HepG2 (cell line): Measurements from ENCODE around the gene PMM2. TPM values are rescaled to one million over a fixed set of nuclear protein-coding genes. Genes with fewer than 3 reads are reported as not detected.

ENCODE experiments used
- ATAC-seq: fragments of 200-7000 bp; cut with Tn5 transposase; 3 replicates; pipeline ENCODE4 v1.9.1; 2020; ENCODE audit warnings: mild to moderate bottlenecking, moderate library complexity
- BruUV-seq: library from RNA; stranded (reverse); fragments of 400-500 nt; replicated peaks from 2 replicates; lab custom pipeline; 2021; lab: Mats Ljungman, UMichigan
- CTCF ChIA-PET: fragments of 300-600 bp; formaldehyde crosslinking; extraction: SDS; loops from one replicate; lab custom pipeline; 2021; ENCODE audit warnings: low total read pairs, inconsistent platforms, low intra/inter-chr PET ratio; lab: Yijun Ruan, JAX
- POLR2A ChIA-PET: fragments of 350-600 bp; sonication (Branson Sonifier 250); formaldehyde crosslinking; loops from one replicate; lab custom pipeline; 2020; ENCODE audit warnings: antibody characterized with exemption, inconsistent platforms; lab: Yijun Ruan, JAX
- DNase-seq: peaks from one replicate; pipeline ENCODE4 v3.0.0-alpha.2; 2015; ENCODE audit warnings: low spot score
- FAIRE-seq: peaks from 3 replicates; lab custom pipeline; 2011; peaks lifted over from hg19 to GRCh38; lab: Jason Lieb, UNC
- H2AFZ ChIP-seq: one replicate; pipeline ENCODE4 v1.6.1; 2011; ENCODE audit warnings: low read length, inconsistent platforms
- H3K27ac ChIP-seq: fragments of 300-600 bp; 3 replicates; pipeline ENCODE4 v1.8.0; 2011; ENCODE audit warnings: mixed run types, mild to moderate bottlenecking, mixed read lengths, low read length, inconsistent platforms; ENCODE audit not compliant: insufficient read depth; ENCODE audit errors: extremely low read length
- H3K27me3 ChIP-seq, 2 experiments: fragments of 200-600 bp in 1 of 2; 2 replicates in 1 of 2; 3 replicates in 1 of 2; pipeline versions ENCODE4 v1.6.0 to v1.8.0; 2011; ENCODE audit warnings: low read length in 2 of 2, mild to moderate bottlenecking in 2 of 2, moderate library complexity in 2 of 2, inconsistent platforms in 1 of 2; ENCODE audit not compliant: insufficient read depth in 2 of 2, control insufficient read depth in 1 of 2
- H3K36me3 ChIP-seq, 2 experiments: fragments of 200-600 bp in 1 of 2; replicated peaks in 1 of 2; 2 replicates in 1 of 2; 3 replicates in 1 of 2; pipeline versions ENCODE4 v1.5.1 to v1.8.0; 2011; ENCODE audit warnings: low read length in 2 of 2, inconsistent platforms in 1 of 2; ENCODE audit not compliant: insufficient read depth in 2 of 2, control insufficient read depth in 1 of 2
- H3K4me1 ChIP-seq: 2 replicates; pipeline ENCODE4 v1.5.1; 2012; ENCODE audit warnings: low read length, inconsistent platforms; ENCODE audit not compliant: insufficient read depth
- H3K4me2 ChIP-seq: 2 replicates; pipeline ENCODE4 v1.6.0; 2011; ENCODE audit warnings: low read depth, low read length, inconsistent platforms
- H3K4me3 ChIP-seq, 3 experiments: fragments of 200-600 bp in 1 of 3; sonication (generic), shearing (Covaris generic) in 1 of 3; replicated peaks in 1 of 3; 2 replicates each; pipeline ENCODE4 v1.5.1; 2011 to 2016; ENCODE audit warnings: low read length in 3 of 3, inconsistent platforms in 2 of 3, low read depth in 2 of 3, mild to moderate bottlenecking in 2 of 3, control low read depth in 1 of 3, mixed read lengths in 1 of 3; ENCODE audit not compliant: insufficient read depth in 1 of 3
- H3K79me2 ChIP-seq: one replicate; pipeline ENCODE4 v1.6.1; 2011; ENCODE audit warnings: low read length, inconsistent platforms; ENCODE audit not compliant: insufficient read depth
- H3K9ac ChIP-seq: 2 replicates; pipeline ENCODE4 v1.6.0; 2011; ENCODE audit warnings: mild to moderate bottlenecking, low read depth, low read length, inconsistent platforms; ENCODE audit not compliant: insufficient read depth
- H3K9me3 ChIP-seq: 2 replicates; pipeline ENCODE4 v1.5.1; 2012; ENCODE audit warnings: mild to moderate bottlenecking, low read length
- H4K20me1 ChIP-seq: 2 replicates; pipeline ENCODE4 v1.6.0; 2011; ENCODE audit warnings: inconsistent platforms, mild to moderate bottlenecking, low read length, moderate library complexity; ENCODE audit not compliant: insufficient read depth
- BCLAF1 ChIP-seq: fragments of 450-650 bp; IDR thresholded peaks from 2 replicates; pipeline ENCODE4 v1.6.1; 2017; ENCODE audit warnings: mild to moderate bottlenecking
- CCDC6 ChIP-seq: sonication (generic); formaldehyde crosslinking; IDR thresholded peaks from 2 replicates; pipeline ENCODE4 v1.8.1; 2022; ENCODE audit warnings: mild to moderate bottlenecking, missing genetic modification reagents, moderate library complexity
- CEBPB ChIP-seq: IDR thresholded peaks from 2 replicates; pipeline ENCODE4 v1.6.1; 2011; ENCODE audit warnings: low read depth, low read length, improper control_type of control experiment, borderline replicate concordance
- FOSL2 ChIP-seq: sonication (generic); formaldehyde crosslinking; IDR thresholded peaks from 2 replicates; pipeline ENCODE4 v1.4.0; 2020; ENCODE audit warnings: missing genetic modification reagents
- FOXJ3 ChIP-seq: sonication (generic); formaldehyde crosslinking; IDR thresholded peaks from 2 replicates; pipeline ENCODE4 v1.4.0; 2020; ENCODE audit warnings: missing genetic modification reagents, mild to moderate bottlenecking, borderline replicate concordance
- HNRNPL ChIP-seq: fragments of 200-400 bp; formaldehyde crosslinking; IDR thresholded peaks from 2 replicates; pipeline ENCODE4 v1.6.1; 2017; ENCODE audit warnings: mild to moderate bottlenecking, low read depth, low read length
- IRF1 ChIP-seq: sonication (generic); formaldehyde crosslinking; IDR thresholded peaks from 2 replicates; pipeline ENCODE4 v1.4.0; 2020; ENCODE audit warnings: low read depth, mild to moderate bottlenecking, missing genetic modification reagents
- POLR2G ChIP-seq: fragments of 200-400 bp; formaldehyde crosslinking; IDR thresholded peaks from 2 replicates; pipeline ENCODE4 v1.6.1; 2018; ENCODE audit warnings: mild to moderate bottlenecking, low read depth, low read length, moderate library complexity
- SALL2 ChIP-seq: sonication (generic); formaldehyde crosslinking; IDR thresholded peaks from 2 replicates; pipeline ENCODE4 v1.8.1; 2023; ENCODE audit warnings: mild to moderate bottlenecking, missing genetic modification reagents, inconsistent platforms
- SKI ChIP-seq: fragments of 450-650 bp; IDR thresholded peaks from one replicate; pipeline ENCODE4 v1.6.1; 2018; ENCODE audit warnings: mild to moderate bottlenecking; ENCODE audit not compliant: partially characterized antibody
- SKIL ChIP-seq: sonication (generic); formaldehyde crosslinking; IDR thresholded peaks from 2 replicates; pipeline ENCODE4 v1.8.0; 2022; ENCODE audit warnings: missing genetic modification reagents, mild to moderate bottlenecking, moderate library complexity, borderline replicate concordance
- SNAI1 ChIP-seq: sonication (generic); formaldehyde crosslinking; IDR thresholded peaks from 2 replicates; pipeline ENCODE4 v1.5.0; 2020; ENCODE audit warnings: mild to moderate bottlenecking, missing genetic modification reagents, borderline replicate concordance
- SOX6 ChIP-seq, 2 experiments: fragments of 450-650 bp in 1 of 2; sonication (generic) in 1 of 2; formaldehyde crosslinking in 1 of 2; IDR thresholded peaks; 2 replicates each; pipeline versions ENCODE4 v1.4.0 to v1.6.1; 2017 to 2020; ENCODE audit warnings: antibody characterized with exemption in 1 of 2, mild to moderate bottlenecking in 1 of 2, missing genetic modification reagents in 1 of 2
- TBX3 ChIP-seq: fragments of 450-650 bp; IDR thresholded peaks from 2 replicates; pipeline ENCODE4 v1.6.1; 2017; ENCODE audit warnings: antibody characterized with exemption, mild to moderate bottlenecking, inconsistent platforms, borderline replicate concordance
- ZFY ChIP-seq: sonication (generic); formaldehyde crosslinking; IDR thresholded peaks from 2 replicates; pipeline ENCODE4 v1.4.0; 2020; ENCODE audit warnings: missing genetic modification reagents
- ZNF292 ChIP-seq: sonication (generic); formaldehyde crosslinking; IDR thresholded peaks from 2 replicates; pipeline ENCODE4 v1.8.1; 2022; ENCODE audit warnings: mild to moderate bottlenecking, low read depth, missing genetic modification reagents, borderline replicate concordance
- ZNF354B ChIP-seq: sonication (generic); formaldehyde crosslinking; IDR thresholded peaks from 2 replicates; pipeline ENCODE4 v1.8.0; 2022; ENCODE audit warnings: mild to moderate bottlenecking, missing genetic modification reagents
- ZNF44 ChIP-seq: sonication (generic); formaldehyde crosslinking; IDR thresholded peaks from 2 replicates; pipeline ENCODE4 v1.5.1; 2020; ENCODE audit warnings: mild to moderate bottlenecking, missing genetic modification reagents
- ZNF703 ChIP-seq: sonication (generic); formaldehyde crosslinking; IDR thresholded peaks from 2 replicates; pipeline ENCODE4 v1.5.1; 2020; ENCODE audit warnings: missing genetic modification reagents, mild to moderate bottlenecking, moderate library complexity, borderline replicate concordance
- ZNF776 ChIP-seq: sonication (generic); formaldehyde crosslinking; IDR thresholded peaks from 2 replicates; pipeline ENCODE4 v1.4.0; 2020; ENCODE audit warnings: mild to moderate bottlenecking, missing genetic modification reagents
- WGBS: methylation state at CpG from one replicate; pipeline ENCODE4 v1.1.6; 2017; ENCODE audit warnings: low lambda C conversion rate; 5-methylcytosine and 5-hydroxymethylcytosine counted together
- in situ Hi-C: cut with HindIII; loops from 2 replicates; pipeline ENCODE4 v1.10.0; 2017; ENCODE audit warnings: low pct_unique_long_range_greater_than_20kb; ENCODE audit not compliant: extremely low pct_ligation_motif_present
- intact Hi-C: fragments of 100-400 bp; cut with micrococcal nuclease; formaldehyde crosslinking; loops from one replicate; pipeline ENCODE4 v1.10.0; 2022; ENCODE audit not compliant: unreplicated experiment
- polyA plus RNA-seq, 8 experiments: library from polyadenylated mRNA; depleted of rRNA in 3 of 8; stranded (reverse) in 7 of 8; unstranded in 1 of 8; fragments of >200 nt; fragmentation: Illumina TruSeq in 4 of 8; extraction: Trizol in 4 of 8; gene quantifications; 2 replicates each; pipeline versions ENCODE4 v1.2.1 to v1.2.3, GENCODE V29; 2011 to 2016; ENCODE audit warnings: low read depth in 4 of 8, missing spikeins in 1 of 8, mixed read lengths in 1 of 8; ENCODE audit not compliant: insufficient read depth in 1 of 8
- total RNA-seq, 5 experiments: library from RNA; depleted of rRNA; stranded (reverse); fragments of >200 nt; fragmentation: Illumina TruSeq; extraction: Trizol; gene quantifications; 2 replicates each; pipeline ENCODE4 v1.2.3, GENCODE V29; 2016; ENCODE audit warnings: low read depth in 1 of 5

Gene PMM2
- total and polyA plus RNA-seq, 2 of the 13 experiments (the other 11 are each of a cell fraction or from before 2014, with no cell fraction given), result 52.2 to 93.7 TPM

- DNase-seq (no peak), ATAC-seq (no peak), FAIRE-seq (peak; percentile 28)
- intact Hi-C loops (no loop called here), in situ Hi-C loops (loop anchor here (25.0 kb wide), 1 partner anchor 228 kb away; the partner anchor contains the start of gene ABAT)
- 98% methylated on average over 5 of the region's 5 CpGs for WGBS
- Histone ChIP-seq H3K27me3 (no peaks in the 10 kb centered on the region), H3K9ac (no peak overlapping the region), H3K9me3 (no peaks in the 10 kb centered on the region), H3K4me3 (no peak overlapping the region), H3K79me2 (no peaks in the 10 kb centered on the region), H3K4me2 (no peak overlapping the region), H4K20me1 (no peaks in the 10 kb centered on the region), H2AFZ (no peak overlapping the region), H3K27ac (no peak overlapping the region), H3K36me3 (peaks cover 47 to 50% of the 10 kb centered on the region in 2 experiments), H3K4me1 (peaks cover 12% of the 10 kb centered on the region)
- POLR2A ChIA-PET, result interaction anchor here (1.7 to 14.5 kb wide), 2 partner anchors 23 to 118 kb away, joined by 4 to 235 read pairs; partner anchors contain the start of gene CARHSP1
- no TSS peak for BruUV-seq
- CTCF ChIA-PET, result no interaction called here
- TF ChIP-seq ZNF44 (CRISPR knock-in tag) (0 out of 2 replicates have a peak, but pooled peaks have one; percentile 47), SOX6 (IDR thresholded peaks at IDR 0.05) (no peak), SOX6 (CRISPR knock-in tag; IDR thresholded peaks at IDR 0.05) (no peak), BCLAF1 (no peak), SNAI1 (no peak), POLR2G (peak; percentile 46; the same call in 1 of the 2 replicates), SKI (no peak), CCDC6 (CRISPR knock-in tag) (no peak), ZNF354B (CRISPR knock-in tag) (no peak), SKIL (CRISPR knock-in tag) (no peak), TBX3 (no peak), ZNF292 (CRISPR knock-in tag) (no peak), CEBPB (no peak), FOSL2 (no peak), ZNF776 (CRISPR knock-in tag) (no peak), IRF1 (CRISPR knock-in tag) (no peak), ZNF703 (CRISPR knock-in tag) (no peak), FOXJ3 (CRISPR knock-in tag) (no peak), HNRNPL (no peak), SALL2 (CRISPR knock-in tag) (no peak), ZFY (CRISPR knock-in tag) (0 out of 2 replicates have a peak, but pooled peaks have one; percentile 20)
These were observed 92.9 kb downstream of the PMM2 start for GRCh38 chr16:8890549-8890921.
